ENCODE data around the gene HSF4. TPM values are rescaled to one million over a fixed set of nuclear protein-coding genes. Genes with fewer than 3 reads are reported as not detected.
A peak's percentile ranks its signal among the peaks of the same experiment; 100 is the strongest.

HSF4 gene
- total RNA-seq, 3 donors from 2014 or later = 2.8 to 6.1 (median 4.0) TPM

DNA sequence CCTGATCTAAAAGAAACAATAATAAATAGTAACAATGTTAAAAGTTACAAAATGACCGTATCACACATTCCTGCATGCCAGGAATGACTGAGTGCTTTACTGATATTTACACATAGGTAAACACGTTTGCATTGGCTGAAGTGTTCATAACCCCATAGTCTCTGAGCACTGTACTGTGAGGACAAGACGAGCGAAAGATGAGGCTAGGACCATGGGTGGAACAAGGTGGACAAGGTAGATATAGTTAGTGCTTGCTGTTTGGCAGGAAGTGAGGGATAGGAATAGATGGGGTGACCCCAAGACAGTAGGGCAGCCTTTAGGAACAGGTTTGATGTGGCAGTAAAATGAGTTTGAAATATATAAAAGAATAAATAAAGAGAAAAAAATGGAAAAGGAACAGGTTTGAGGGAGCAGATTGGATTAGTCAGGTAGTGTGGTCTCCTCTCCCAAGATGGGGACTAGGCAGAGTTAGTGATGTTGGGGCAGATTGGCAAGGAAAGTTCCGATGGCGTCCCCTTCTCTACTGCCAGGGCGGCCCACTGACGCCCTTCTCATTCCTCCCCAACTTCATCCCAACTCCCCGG lies 27.0 kb downstream of the HSF4 start:
- no peak for ATAC-seq
- Mint-ChIP-seq H3K27me3 (ENCODE audit: low read depth) (peaks cover 2% of the 10 kb centered on the region), H3K9me3 (no peaks in the 10 kb centered on the region), H3K4me3 (peak overlapping the region; percentile 94), H3K36me3 (ENCODE audit: insufficient read depth) (peaks cover 24% of the 10 kb centered on the region), H3K4me1 (ENCODE audit: low read depth) (peaks cover 31% of the 10 kb centered on the region)
- DNase-seq = no peak

DNA sequence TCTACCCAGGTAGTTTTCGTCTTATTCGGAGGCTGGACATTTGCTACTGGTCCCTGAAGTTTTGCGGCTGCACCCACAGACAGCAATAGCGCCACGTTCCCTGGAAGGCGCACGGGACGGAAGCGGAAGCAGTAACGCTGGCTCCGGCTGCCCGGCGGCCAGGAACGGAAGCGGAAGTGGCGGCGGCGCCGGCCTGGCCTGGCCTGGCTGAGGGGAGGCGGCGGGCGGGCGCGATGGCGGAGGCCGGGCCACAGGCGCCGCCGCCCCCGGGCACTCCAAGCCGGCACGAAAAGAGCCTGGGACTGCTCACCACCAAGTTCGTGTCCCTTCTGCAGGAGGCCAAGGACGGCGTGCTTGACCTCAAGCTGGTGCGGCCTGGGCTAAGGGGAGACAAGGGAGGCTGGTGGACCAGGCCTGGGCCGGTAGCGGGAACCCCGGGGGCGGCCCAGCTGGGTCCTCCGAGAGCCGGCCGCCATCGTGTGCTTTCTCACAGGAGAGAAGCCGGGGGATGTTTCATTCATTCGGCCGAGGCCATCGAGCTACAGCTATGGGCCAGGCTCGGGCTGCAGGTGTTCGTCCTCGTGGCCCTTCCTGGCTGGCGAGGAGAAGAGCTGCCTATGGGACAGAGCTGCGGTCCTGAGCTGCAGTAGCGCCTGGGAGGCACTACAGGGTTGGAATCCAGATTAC lies 27.6 kb downstream of the HSF4 start, which contains the start of gene E2F4:
E2F4 (plus strand) TSS at position 161 of the 687 bp plus-strand sequence; CDS start at position 234, 73 bp downstream.
- Mint-ChIP-seq H3K9me3 (no peaks in the 10 kb centered on the region), H3K36me3 (ENCODE audit: insufficient read depth) (peaks cover 29% of the 10 kb centered on the region)

DNA sequence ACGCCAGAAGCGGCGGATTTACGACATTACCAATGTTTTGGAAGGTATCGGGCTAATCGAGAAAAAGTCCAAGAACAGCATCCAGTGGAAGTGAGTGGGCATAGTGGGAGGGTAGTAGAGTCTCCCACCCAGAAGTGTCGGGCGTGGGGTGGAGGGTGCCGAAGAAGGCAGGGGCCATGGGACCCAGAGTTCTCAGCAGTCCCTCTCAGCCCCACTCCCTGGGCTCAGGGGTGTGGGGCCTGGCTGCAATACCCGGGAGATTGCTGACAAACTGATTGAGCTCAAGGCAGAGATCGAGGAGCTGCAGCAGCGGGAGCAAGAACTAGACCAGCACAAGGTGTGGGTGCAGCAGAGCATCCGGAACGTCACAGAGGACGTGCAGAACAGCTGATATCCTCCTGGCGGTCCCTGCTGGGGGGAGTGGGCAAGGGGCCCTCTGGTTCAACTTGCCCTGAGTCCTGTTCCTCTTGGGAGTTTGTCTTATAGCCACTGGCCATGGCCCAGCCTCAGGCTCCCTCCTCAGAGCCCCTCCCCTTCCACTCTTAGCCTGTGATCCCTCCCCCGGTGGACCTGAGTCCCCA lies 28.3 kb downstream of the HSF4 start:
- ATAC-seq (no peak), DNase-seq (no peak)
- peak overlapping the region; percentile 94 for H3K4me3 Mint-ChIP-seq
- H3K4me1 Mint-ChIP-seq (ENCODE audit: low read depth) = peaks cover 35% of the 10 kb centered on the region
- no peaks in the 10 kb centered on the region for H3K9me3 Mint-ChIP-seq
- H3K27me3 Mint-ChIP-seq (ENCODE audit: low read depth) = peaks cover 2% of the 10 kb centered on the region
- H3K36me3 Mint-ChIP-seq (ENCODE audit: insufficient read depth) = peaks cover 29% of the 10 kb centered on the region

More for the DNA sequence above, 27.6 kb downstream of the HSF4 start, which contains the start of gene E2F4:
- Mint-ChIP-seq H3K4me1 (ENCODE audit: low read depth) (peaks cover 35% of the 10 kb centered on the region), H3K4me3 (peak within 1 kb of the TSS; percentile 94), H3K27me3 (ENCODE audit: low read depth) (peaks cover 2% of the 10 kb centered on the region)
- DNase-seq = peak; percentile 80
- ATAC-seq = peak; percentile 99

DNA sequence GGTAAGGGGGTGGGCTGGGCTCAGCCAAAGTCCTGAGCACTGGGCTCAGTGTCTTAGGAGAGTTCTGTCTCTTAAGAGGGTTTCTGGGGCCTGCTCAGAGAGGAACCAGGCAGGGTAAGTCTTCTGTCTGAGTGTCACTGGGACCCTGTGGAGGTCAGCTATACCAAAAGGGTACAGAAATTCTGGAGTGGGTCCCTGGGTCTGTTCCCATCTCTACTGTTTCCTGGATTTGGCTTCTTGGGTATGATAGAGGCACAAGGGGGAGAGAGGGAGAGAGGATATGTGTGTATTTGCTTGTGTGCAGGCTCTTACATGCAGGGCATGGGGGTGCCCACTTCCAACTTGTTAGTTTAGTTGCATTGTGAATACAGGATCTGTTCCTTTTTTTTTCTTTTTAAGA lies 29.0 kb downstream of the HSF4 start:
- peak overlapping the region; percentile 94 for H3K4me3 Mint-ChIP-seq
- H3K36me3 Mint-ChIP-seq (ENCODE audit: insufficient read depth) = peaks cover 32% of the 10 kb centered on the region
- ATAC-seq (no peak), DNase-seq (no peak)
- peaks cover 35% of the 10 kb centered on the region for H3K4me1 Mint-ChIP-seq (ENCODE audit: low read depth)
- H3K27me3 Mint-ChIP-seq (ENCODE audit: low read depth) = no peaks in the 10 kb centered on the region
- H3K9me3 Mint-ChIP-seq = no peaks in the 10 kb centered on the region

DNA sequence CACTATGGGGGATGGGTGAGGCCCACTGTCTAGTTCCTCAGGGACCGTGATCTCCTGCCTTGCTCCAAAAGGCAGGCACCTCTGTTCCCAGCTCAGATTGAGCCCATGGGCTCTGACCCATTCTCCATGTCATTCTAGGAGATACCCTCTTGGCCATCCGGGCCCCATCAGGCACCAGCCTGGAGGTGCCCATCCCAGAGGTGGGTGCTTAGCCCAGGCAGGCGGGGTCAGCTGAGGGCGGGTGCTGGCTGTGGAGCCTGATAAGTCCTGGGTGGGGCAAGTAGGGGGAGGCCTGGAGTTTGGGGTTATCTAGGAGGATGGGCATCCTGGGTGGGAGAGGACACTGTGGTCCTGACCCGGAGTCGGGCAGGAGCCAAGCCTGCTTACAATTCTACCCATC lies 29.7 kb downstream of the HSF4 start:
- Mint-ChIP-seq H3K9me3 (no peaks in the 10 kb centered on the region), H3K27me3 (ENCODE audit: low read depth) (no peaks in the 10 kb centered on the region), H3K4me1 (ENCODE audit: low read depth) (peaks cover 35% of the 10 kb centered on the region), H3K36me3 (ENCODE audit: insufficient read depth) (peaks cover 33% of the 10 kb centered on the region), H3K4me3 (peak overlapping the region; percentile 94)
- ATAC-seq (no peak), DNase-seq (no peak)

DNA sequence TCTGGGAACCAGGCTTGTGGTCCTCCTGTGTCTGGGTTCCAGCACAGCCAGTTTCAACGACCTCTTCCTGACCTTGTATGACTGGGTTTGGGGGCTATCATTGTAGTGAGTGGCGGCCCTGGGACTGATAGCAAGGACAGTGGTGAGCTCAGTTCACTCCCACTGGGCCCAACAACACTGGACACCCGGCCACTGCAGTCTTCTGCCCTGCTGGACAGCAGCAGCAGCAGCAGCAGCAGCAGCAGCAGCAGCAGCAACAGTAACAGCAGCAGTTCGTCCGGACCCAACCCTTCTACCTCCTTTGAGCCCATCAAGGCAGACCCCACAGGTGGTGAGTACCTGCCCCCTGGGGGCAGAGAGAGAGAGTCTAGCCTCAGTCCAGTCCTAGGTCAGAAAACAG lies 31.1 kb downstream of the HSF4 start:
- peaks cover 35% of the 10 kb centered on the region for H3K4me1 Mint-ChIP-seq (ENCODE audit: low read depth)
- peaks cover 35% of the 10 kb centered on the region for H3K36me3 Mint-ChIP-seq (ENCODE audit: insufficient read depth)
- no peaks in the 10 kb centered on the region for H3K9me3 Mint-ChIP-seq
- no peak for DNase-seq
- ATAC-seq = no peak
- no peaks in the 10 kb centered on the region for H3K27me3 Mint-ChIP-seq (ENCODE audit: low read depth)
- no peak overlapping the region for H3K4me3 Mint-ChIP-seq

DNA sequence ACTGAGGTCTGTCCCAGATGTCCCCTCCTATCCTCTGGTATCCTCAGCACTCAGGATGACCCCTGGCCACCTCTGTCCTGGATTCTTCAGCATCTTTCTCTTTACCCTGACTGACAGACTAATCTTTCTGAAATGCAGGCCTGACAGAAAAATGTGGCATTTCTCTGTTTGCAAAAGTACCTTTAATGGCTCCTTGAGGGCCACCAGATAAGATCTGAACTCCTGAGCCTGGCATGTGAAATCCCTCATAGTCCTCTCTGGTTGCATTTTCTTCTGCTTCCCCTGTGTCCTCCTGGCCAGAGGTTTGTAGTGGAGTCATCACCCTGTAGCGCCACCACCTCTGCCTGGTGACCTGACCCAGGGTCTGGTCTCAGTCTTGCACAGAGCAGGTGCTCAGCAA lies 32.3 kb downstream of the HSF4 start:
- H3K27me3 Mint-ChIP-seq (ENCODE audit: low read depth) = no peaks in the 10 kb centered on the region
- peaks cover 35% of the 10 kb centered on the region for H3K36me3 Mint-ChIP-seq (ENCODE audit: insufficient read depth)
- ATAC-seq = no peak
- peaks cover 29% of the 10 kb centered on the region for H3K4me1 Mint-ChIP-seq (ENCODE audit: low read depth)
- no peak overlapping the region for H3K4me3 Mint-ChIP-seq
- DNase-seq = no peak
- H3K9me3 Mint-ChIP-seq = no peaks in the 10 kb centered on the region

DNA sequence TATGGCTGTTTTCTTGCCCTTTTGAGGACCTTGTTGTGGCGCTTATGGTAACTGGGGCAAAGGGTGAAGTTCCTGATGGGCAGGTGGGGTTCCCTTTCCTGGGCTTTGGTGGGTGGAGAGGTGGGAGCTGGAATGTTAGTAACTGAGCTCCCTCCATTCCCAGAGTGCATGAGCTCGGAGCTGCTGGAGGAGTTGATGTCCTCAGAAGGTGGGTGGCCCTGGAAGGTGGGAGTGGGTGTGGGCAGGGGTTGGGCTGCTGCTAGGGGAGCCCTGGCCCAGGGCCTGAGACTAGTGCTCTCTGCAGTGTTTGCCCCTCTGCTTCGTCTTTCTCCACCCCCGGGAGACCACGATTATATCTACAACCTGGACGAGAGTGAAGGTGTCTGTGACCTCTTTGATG lies 33.2 kb downstream of the HSF4 start:
- ATAC-seq (no peak), DNase-seq (no peak)
- Mint-ChIP-seq H3K36me3 (ENCODE audit: insufficient read depth) (peaks cover 31% of the 10 kb centered on the region), H3K4me1 (ENCODE audit: low read depth) (peaks cover 26% of the 10 kb centered on the region), H3K27me3 (ENCODE audit: low read depth) (no peaks in the 10 kb centered on the region), H3K9me3 (no peaks in the 10 kb centered on the region), H3K4me3 (no peak overlapping the region)

DNA sequence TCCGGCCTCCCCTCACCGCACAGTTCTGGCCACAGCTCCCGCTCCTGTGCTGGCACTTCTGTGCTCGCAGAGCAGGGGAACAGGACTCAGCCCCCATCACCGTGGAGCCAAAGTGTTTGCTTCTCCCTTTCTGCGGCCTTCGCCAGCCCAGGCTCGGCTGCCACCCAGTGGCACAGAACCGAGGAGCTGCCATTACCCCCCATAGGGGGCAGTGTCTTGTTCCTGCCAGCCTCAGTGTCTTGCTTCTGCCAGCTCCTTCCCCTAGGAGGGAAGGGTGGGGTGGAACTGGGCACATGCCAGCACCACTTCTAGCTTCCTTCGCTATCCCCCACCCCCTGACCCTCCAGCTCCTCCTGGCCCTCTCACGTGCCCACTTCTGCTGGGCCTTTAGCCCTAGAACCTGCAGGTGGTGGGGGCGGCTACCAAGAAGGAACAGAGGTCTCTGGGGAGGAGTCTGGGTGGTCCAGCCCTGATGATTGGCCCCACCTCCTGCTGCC lies 33.7 kb downstream of the HSF4 start:
- Mint-ChIP-seq H3K9me3 (no peaks in the 10 kb centered on the region), H3K4me3 (no peak overlapping the region), H3K36me3 (ENCODE audit: insufficient read depth) (peaks cover 29% of the 10 kb centered on the region), H3K4me1 (ENCODE audit: low read depth) (peaks cover 22% of the 10 kb centered on the region), H3K27me3 (ENCODE audit: low read depth) (no peaks in the 10 kb centered on the region)
- ATAC-seq = peak; percentile 60 to 61
- DNase-seq = no peak

DNA sequence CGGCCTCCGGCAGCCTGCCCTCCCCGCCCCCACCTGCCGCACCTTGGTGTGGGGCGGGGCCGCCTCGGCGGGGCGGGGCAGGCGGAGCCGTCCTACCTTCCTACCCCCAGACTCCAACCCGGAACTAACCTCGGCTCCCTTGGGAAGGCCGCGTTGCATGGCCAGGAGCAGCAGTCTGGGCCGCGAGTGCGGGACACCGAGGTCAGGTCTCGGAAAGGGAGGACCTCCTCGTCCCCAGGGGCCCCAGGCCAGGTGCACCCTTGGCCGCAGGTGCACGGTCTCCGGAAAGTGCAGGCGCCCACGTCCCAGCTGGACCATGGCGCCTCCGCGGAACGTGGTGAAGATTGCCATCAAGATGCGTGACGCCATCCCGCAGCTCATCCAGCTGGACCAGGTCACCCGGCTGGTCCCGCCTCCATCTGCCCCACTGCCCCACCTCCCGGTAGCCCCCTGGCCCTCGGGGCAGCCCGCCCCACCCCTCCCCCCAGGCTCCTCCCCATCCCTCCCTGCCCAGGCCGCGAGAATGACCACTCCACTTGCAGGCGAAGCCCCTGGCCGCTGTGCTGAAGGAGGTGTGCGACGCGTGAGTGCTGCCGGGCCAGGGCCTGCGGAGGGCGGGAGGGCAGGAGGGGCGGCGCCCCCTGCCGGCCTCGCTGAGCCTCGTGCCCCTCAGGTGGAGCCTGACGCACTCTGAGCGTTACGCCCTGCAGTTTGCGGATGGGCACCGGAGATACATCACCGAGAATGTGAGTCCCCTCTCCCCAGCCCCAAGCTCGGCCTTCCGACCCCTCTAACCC lies 34.7 kb downstream of the HSF4 start, which contains the start of gene ELMO3:
ELMO3 (plus strand) TSS at position 121 of the 797 bp plus-strand sequence; CDS start at position 317, 196 bp downstream.
- Mint-ChIP-seq H3K36me3 (ENCODE audit: insufficient read depth) (peaks cover 24% of the 10 kb centered on the region), H3K4me1 (ENCODE audit: low read depth) (peaks cover 13% of the 10 kb centered on the region), H3K27me3 (ENCODE audit: low read depth) (no peaks in the 10 kb centered on the region), H3K9me3 (no peaks in the 10 kb centered on the region), H3K4me3 (no peak within 1 kb of the TSS)
- no peak for ATAC-seq
- DNase-seq = no peak

DNA sequence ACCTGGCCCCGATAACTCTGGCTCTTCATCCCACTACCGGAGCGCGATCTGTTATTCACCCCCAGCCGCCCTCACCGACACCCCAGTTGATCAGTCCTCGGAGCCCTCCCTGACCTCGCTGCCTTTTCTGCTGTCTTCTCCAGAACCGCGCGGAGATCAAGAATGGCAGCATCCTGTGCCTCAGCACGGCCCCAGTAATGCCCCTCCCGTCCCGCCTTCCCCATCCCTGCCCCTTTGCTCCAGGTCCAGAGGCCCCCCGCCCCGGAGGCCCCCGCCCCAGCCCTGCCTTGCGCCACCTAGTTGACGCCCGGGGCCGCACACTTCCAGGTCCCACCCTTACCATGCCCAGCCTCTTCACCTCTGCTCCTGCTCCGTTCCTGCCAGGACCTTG lies 35.3 kb downstream of the HSF4 start:
- Mint-ChIP-seq H3K4me3 (no peak overlapping the region), H3K9me3 (no peaks in the 10 kb centered on the region), H3K4me1 (ENCODE audit: low read depth) (peaks cover 13% of the 10 kb centered on the region), H3K27me3 (ENCODE audit: low read depth) (no peaks in the 10 kb centered on the region), H3K36me3 (ENCODE audit: insufficient read depth) (peaks cover 24% of the 10 kb centered on the region)
- DNase-seq = no peak
- no peak for ATAC-seq

DNA sequence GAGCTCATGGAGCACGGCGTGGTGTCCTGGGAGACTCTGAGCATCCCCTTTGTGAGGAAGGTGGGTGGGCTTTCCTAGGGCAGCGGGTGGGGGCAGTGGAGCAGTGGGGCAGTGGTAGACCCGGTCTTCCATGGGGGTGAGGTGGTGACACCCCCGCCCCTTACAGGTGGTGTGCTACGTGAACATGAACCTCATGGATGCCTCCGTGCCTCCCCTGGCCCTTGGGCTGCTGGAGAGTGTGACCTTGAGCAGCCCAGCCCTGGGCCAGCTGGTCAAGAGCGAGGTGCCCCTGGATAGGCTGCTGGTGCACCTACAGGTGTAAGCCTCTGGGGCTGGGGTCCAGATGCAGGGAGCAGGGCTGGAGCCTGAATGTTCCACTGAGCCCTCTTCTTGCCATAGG lies 35.9 kb downstream of the HSF4 start:
- Mint-ChIP-seq H3K9me3 (no peaks in the 10 kb centered on the region), H3K4me3 (no peak overlapping the region), H3K36me3 (ENCODE audit: insufficient read depth) (peaks cover 21% of the 10 kb centered on the region), H3K4me1 (ENCODE audit: low read depth) (peaks cover 12% of the 10 kb centered on the region), H3K27me3 (ENCODE audit: low read depth) (no peaks in the 10 kb centered on the region)
- DNase-seq = no peak
- ATAC-seq = no peak

DNA sequence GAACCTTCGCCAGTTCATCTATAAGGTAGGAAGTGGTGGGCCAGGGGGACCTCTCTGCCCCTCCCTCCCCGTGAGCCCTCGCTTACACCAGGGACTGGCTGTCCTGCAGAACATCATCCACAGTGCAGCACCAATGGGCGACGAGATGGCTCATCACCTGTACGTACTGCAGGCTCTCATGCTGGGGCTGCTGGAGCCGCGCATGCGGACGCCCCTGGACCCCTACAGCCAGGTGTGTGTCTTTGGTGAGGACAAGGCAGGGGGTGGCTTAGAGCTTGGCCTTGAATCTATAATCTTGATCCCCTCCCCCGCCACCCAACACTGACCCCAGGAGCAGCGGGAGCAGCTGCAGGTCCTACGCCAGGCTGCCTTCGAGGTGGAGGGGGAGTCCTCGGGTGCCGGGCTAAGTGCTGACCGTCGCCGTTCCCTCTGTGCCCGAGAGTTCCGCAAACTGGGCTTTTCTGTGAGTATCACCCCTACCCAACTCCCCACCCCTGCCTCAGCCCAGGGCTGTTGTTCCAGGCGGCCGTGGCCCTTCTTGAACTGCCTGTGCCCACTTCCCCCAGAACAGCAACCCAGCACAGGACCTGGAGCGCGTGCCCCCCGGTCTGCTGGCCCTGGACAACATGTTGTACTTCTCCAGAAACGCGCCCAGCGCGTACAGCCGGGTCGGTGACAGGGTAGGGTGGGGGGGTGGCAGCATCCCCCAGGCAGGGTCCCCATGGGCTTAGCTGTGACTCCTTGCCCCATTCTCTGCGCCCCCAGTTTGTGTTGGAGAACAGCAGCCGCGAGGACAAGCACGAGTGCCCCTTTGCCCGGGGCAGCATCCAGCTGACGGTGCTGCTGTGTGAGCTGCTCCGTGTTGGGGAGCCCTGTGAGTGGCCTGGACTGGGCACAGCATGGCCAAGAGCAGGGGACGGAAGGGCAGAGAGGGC lies 37.1 kb downstream of the HSF4 start:
- no peaks in the 10 kb centered on the region for H3K9me3 Mint-ChIP-seq
- H3K27me3 Mint-ChIP-seq (ENCODE audit: low read depth) = no peaks in the 10 kb centered on the region
- ATAC-seq = no peak
- H3K4me1 Mint-ChIP-seq (ENCODE audit: low read depth) = peaks cover 2% of the 10 kb centered on the region
- H3K36me3 Mint-ChIP-seq (ENCODE audit: insufficient read depth) = peaks cover 11% of the 10 kb centered on the region
- no peak for DNase-seq
- no peak overlapping the region for H3K4me3 Mint-ChIP-seq
